ENCODE results near the gene EXD2.

GRCh38 chr14:69285661-69286255 is 94.5 kb downstream of the EXD2 start:
- TF ChIP-seq POLR2AphosphoS5 (IDR thresholded peaks at IDR 0.05; ENCODE audit: low read depth, low read length) (no peak), POLR2A (IDR thresholded peaks at IDR 0.05; ENCODE audit: low read depth, low read length) (no peak), TAF1 (IDR thresholded peaks at IDR 0.05; ENCODE audit: low read depth, low read length) (no peak)
